Stimulated activated CD8-positive, alpha-beta memory T cell treated with anti-CD3 and anti-CD28 coated beads, Interleukin-15, amount 100 ng/mL, for 4 hours (primary cell): ENCODE measurements around the gene PTPRU.

Source experiments
- DNase-seq, 2 donors: peaks; one replicate each; pipeline ENCODE4 v3.0.0-alpha.2; 2020; ENCODE audit warnings: low read depth in 2 of 2

Gene PTPRU

DNA sequence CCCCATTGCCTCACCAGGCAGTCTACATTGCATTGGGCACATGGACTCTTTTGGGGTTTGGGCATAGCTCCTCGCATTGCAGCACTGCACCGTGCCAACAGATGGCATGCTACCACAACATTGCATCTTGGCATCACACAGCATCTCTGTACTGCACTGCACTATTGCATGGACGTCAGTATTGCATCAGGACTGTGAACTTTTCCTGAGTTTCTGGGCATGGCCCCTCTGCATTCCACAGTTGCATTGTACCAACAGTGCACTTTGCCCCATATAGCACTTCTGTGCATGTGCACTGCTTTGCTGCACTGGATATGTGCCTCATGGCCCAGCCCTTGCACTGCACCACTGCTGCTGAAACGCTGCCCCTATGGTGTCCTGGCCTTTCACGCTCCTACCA, 9.6 kb downstream of the PTPRU start:
- no peak for DNase-seq

DNA sequence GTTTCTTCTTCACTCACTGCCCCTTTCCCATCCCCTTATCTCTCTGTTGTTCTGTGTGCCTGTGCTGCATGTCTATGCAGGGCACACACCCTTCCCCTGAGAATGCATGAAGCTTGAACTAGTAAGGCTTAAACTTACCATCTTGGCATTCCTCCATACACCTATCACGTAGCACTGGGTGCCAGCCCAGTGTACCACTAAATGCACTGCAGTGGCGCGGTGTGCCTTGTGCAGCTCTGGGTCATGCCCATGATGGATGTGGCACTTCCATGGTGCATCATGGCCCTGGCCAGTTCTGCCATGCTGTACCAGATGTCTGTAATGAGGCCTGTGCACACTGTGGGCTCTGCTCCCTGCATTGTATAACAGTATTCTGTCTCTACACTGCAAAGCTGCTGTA, 10.7 kb downstream of the PTPRU start:
- no peak for DNase-seq

DNA sequence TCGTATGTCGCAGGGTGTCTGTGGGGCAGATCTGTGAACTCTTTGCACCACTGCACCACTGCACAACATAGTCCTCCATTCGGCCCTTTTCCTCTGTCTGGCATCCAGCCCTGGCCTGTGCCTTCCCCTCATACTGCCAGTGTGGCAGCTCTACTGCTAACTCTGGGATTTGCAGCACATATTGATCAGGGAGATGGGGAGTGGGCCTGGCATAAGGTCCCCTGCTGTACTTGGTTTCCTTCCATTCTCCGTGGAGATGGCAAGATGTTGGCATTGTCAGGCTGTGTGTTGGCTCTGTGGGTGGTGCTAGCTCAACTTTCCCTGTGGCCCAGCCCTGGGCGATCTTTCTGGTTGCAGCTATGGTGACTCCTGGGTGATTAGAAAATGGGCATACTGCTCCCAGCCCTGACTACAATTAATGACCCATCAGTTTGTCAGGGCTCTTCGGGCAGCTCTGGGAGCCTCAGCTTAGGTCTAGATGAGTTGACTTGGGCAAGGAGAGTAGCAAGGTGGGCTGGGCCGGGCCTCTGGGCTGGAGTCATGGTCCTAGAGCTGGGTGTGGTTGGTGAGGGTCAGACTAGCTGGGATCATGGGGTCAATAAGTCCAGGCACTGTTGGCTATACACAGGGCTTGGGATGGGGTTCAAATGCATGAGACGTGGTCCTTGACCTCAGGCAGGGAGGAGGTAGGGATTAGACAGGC, 11.4 kb downstream of the PTPRU start:
- no peak for DNase-seq

DNA sequence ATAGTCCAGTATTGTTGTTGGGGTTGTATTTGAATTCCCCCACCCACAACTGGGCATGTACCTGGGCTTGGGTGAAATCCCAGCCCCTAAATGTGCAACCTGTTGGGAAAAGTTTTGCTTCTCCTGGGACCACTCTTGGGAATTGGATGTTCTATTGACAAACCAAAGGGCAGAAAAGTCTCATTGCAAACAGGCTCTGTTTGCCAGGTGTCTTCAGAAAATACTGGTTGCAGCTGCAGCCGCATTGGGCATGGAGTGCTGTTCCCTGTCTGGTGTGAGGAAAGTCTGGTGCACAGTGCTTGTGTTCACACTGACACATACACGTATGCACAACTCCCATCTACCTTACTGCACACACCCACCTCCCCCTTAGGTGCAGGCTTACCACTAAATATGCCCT, 12.1 kb downstream of the PTPRU start:
- no peak for DNase-seq

DNA sequence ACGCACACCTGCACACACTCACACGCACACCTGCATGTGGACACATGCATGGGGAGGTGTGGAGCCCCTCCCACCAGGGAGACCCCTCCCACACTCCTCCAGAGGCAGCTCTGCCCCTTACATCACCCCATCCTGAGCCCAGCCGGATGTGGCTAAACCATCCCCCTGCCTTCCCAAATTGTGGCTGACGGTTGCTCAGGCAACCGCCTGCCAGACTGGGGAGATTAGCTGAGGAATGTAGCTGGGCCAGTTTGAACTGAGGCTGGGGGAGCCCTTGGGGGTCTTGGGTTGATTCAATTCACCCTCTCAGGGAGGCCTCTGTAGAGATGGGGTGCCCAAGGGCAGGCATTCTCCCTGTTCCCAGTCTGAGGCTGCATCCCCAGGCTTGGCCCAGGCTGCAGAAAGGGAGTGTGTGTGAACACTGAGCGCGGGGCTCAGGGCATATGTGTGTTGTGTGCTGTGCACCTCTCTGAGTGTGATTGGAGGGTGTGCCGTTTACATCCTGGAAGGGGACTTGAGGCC, 12.9 kb downstream of the PTPRU start:
- DNase-seq: no peak

DNA sequence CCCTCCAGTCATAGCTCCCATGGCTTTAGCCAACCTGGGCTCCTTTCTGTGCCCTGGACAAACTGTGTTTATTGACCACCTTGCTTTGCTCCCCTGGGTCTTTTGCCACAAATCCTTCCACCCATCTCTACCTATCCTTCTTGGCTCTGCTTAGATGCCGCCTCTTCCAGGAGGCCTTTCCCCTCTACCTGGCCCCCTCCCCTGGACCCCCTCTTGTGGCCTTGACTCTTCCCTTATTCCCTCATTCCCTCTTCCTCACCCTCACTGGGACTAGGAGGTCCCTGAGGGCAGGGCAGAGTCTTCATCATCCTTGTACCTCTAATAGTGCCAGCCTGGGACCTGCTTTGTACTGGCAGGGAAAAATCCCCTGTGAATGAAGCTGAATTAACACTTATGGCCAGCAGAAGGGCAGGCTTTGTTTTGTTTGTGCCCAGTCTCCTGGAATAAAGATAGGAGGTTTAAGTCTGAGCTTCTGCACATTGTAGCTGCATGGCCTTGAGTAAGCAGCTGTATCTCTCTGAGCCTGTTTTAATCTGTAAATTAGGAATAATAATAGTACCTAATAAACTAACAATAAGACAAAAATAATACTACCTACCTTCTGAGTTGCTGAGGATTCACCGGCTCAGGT, 13.7 kb downstream of the PTPRU start:
- DNase-seq: no peak

DNA sequence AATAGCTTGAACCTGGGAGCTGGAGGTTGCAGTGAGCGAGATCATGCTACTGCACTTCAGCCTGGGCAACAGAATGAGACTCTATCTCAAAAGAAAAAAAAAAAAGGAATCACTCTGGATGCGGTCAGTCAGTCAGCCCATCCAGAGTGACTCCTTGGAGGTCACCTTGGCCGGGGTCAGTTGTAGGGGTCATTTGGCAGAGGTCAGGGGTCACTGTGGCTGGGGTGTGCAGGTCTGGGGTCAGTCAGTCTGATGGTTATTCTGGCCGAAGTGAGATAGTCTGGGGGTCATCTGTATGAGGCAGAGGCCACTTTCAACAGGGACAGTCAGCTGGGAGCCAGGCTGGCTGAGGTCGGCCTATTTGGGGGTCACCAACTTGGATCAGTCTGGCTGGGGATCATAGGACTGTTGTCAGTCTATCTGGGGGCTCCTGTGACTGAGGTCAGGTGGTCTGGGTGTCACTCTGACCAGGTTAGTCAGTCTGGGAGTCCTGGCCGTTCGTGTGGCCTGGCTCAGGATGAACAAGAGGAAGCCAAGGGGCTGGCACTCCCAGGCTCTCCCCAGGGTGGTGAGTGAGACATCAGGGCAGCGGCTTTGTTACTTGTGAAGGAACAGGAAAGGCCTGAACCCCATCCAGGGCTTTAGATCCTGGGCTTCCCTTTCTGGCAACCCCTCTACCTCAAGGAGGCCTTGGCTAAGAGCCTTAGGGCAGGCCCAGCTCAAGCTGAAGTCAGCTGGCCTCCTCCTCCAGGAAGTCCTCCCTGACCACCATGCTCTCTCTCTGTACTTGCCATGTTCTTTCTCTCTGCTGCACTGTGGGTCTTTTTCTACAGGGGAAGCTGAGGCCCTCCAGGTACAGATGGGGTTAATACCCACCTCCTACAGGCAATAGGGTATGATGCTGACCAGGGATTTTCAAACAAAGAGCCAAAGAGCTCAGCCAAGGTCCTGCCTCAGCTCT, 15.1 kb downstream of the PTPRU start:
- no peak for DNase-seq

DNA sequence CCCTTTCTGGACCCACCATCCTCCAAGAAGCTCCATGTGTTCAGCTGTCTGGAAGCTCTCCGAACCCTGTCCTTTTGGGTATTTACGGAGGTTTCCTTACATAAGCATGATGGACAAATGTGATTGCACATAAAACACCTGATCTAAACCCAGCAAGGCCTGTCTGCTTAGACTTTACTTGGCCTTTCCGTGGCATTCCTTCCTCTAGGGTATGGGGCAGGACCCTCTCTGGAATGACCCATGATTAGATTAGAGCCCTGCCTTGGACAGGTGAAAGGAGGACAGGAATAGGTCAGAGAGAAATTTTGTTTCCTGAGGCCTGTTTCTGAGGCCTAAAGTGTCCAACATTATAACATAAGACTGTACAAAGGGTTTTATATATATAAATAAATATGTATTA, 16.9 kb downstream of the PTPRU start:
- no peak for DNase-seq

DNA sequence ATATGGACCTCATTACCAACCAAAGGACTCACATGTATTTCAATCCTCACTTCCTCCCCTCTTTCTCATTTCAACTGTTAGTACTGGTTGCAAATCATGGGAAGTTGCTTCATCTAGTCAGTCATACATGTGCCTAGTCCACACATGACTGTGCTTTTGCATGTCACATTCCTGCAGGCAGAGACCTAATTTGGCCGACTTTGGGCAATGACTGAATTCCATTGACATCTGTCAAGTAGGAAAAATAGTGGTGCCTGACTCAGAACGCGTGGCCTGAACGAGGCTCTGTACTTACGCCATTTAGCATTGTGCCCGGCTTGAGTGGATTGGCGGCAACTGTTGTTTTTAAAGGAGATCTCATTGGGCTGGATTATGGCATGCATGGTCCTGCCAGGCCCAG, 18.0 kb downstream of the PTPRU start:
- no peak for DNase-seq

DNA sequence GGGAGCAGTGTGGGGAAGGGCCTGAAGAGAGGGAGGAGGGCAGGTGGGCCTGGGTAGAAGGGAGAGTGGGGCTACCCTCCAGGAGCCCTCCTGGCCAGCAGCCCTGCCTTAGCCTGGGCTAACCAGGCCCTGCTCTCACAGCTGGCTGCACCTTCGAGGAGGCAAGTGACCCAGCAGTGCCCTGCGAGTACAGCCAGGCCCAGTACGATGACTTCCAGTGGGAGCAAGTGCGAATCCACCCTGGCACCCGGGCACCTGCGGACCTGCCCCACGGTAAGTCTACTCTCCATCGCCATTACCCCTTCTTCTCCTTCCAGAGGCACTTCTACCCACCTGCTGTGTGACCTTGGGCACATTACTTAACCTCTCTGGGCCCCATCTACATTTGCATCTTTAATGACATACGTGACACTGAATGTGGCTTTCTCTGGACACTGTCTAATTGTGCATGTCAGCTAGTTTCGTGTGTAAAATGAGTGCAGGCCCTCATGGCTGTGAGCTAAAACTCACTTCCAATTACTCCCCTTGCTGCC, 18.9 kb downstream of the PTPRU start:
- DNase-seq: no peak

DNA sequence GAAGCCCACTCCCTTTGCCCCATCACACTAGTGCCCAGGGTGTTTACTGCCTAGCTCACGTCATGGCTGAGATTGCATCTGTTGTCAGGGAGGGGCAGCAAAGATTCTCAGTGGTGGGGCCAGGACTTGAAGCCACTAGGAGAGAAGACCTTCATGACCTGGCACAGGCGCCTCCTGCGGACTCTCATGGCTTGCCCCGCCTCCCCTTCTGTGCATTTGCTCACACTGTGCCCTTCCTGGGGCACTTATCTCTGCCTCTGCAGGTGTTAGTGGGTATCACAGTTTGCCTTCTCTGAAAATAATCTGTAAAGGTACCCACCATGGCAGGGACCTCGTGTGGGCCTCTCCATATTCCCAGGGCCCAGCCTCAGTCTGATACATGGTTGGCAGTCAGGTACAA, 20.1 kb downstream of the PTPRU start:
- no peak for DNase-seq

DNA sequence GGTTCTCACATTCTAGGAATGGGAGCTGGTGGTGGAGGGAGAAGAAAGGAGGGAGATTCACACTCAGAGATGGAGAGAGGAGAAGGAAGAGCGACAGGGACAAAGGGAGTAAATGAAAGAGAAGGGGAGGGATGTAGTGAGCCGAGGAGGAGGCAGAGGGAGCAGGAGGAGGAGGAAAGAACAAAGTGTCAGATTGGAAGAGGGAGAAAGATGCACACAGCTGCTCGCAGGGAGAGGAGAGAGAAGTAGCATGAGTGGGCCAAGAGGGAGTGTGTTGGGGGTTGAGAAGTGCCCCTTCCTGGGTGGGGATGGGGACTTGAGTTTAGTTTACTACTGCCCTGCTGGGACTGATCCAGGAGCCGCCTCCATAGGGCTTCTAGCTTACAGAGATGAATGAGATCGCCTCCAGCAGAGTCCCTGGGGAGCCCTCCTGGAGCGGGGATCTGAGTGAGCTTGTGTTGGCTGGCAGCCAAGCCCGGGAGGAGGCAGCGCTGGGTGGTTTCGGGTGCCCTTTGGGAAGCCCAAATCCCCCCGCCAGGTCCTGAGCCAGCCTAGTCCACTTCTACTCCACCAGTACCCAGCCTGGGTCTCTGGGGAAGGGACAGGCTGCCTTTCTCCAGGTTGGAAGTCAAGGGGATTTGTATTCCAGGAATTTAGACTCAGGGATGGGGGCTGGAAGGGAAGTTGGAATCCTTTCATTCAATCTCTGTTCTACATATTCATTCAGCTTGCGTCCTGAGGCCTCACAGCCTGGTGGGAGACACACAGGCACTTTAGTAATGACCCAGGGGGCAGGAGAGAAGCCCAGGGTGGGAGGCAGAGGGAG, 20.9 kb downstream of the PTPRU start:
- DNase-seq: no peak

DNA sequence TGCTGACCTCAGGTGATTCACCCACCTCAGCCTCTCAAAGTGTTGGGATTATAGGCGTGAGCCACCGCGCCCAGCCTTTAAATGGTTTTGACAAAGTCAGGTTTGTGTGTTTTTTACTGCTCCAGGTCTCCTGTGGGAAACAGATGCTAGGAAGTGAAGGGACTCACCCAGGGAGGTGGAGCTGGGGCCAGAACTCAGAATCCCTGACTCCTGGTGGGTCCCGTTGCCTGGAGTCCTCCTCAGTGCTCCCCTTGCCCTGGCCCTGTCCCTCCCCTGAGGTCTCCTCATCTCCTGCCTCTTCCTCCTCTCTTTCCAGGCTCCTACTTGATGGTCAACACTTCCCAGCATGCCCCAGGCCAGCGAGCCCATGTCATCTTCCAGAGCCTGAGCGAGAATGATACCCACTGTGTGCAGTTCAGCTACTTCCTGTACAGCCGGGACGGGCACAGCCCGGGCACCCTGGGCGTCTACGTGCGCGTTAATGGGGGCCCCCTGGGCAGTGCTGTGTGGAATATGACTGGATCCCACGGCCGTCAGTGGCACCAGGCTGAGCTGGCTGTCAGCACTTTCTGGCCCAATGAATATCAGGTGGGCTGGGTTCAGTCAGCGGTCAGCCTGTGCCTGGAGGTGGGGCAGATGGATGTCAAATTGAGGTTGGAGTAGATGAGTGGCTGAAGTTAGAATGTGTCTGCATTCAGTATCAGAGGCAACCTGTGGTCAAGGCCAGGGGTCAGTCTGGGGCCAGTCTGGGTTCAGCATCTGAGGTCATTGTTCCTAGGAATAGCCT, 22.1 kb downstream of the PTPRU start:
- no peak for DNase-seq

DNA sequence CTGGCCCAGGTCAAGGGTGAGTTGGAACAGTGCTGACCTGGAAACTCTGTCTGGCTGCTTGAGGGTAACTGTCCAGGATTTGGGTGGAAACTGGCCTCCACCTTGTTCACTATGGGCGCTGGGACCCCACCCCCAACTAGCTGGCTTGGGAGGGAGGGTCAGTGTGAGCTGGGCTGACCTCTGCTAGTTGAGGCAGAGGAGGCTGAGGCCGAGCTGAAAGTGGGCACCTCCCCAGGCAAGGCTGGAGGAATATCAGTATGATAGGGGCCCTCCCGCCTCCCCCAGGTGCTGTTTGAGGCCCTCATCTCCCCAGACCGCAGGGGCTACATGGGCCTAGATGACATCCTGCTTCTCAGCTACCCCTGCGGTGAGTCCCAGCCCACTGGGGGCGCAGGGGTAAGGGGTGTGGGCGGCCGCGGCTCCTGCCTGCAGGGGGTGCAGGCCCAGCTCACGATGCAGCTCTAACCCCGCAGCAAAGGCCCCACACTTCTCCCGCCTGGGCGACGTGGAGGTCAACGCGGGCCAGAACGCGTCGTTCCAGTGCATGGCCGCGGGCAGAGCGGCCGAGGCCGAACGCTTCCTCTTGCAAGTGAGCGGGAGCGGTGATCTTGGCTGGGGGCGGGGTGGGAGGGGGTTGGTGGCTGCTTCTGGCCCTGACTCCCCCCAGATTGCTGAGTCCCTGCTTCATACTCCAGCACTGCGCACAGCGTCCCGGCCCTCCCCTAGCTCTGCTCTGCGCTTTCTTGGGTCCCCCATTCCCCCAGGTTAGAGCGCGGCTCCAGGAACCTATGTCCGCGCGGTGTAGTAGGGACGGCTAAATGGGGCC, 22.9 kb downstream of the PTPRU start:
- no peak for DNase-seq

DNA sequence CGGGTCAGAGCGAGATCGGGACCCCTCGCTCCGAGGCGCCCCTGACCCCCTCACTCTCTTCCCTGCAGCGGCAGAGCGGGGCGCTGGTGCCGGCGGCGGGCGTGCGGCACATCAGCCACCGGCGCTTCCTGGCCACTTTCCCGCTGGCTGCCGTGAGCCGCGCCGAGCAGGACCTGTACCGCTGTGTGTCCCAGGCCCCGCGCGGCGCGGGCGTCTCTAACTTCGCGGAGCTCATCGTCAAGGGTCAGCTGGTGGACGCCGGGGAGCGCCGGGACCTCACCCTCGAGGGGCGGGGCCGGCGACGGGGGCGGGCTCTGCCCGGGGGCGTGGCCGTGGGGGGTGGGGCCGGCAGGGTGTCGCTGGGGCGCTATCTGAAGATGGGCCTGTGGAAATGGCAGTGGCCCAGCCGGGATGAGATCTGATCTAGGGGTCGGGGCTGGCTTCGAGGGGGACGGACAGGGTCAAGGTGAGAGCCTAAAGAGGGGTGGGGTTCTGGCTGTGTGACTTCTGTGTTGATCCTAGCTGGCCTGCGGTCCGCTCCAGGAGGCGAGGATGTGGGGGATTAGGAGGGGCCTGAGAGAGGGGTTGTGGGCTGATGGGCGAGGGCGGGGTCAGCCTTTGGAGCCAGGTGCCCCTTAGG, 23.6 kb downstream of the PTPRU start:
- DNase-seq: no peak

DNA sequence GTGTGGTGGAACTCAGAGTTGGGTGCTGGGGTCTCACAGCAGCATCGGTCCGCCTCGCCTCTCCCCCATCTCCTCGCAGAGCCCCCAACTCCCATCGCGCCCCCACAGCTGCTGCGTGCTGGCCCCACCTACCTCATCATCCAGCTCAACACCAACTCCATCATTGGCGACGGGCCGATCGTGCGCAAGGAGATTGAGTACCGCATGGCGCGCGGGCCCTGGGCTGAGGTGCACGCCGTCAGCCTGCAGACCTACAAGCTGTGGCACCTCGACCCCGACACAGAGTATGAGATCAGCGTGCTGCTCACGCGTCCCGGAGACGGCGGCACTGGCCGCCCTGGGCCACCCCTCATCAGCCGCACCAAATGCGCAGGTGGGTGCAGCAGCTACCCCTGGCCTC, 24.2 kb downstream of the PTPRU start:
- no peak for DNase-seq

DNA sequence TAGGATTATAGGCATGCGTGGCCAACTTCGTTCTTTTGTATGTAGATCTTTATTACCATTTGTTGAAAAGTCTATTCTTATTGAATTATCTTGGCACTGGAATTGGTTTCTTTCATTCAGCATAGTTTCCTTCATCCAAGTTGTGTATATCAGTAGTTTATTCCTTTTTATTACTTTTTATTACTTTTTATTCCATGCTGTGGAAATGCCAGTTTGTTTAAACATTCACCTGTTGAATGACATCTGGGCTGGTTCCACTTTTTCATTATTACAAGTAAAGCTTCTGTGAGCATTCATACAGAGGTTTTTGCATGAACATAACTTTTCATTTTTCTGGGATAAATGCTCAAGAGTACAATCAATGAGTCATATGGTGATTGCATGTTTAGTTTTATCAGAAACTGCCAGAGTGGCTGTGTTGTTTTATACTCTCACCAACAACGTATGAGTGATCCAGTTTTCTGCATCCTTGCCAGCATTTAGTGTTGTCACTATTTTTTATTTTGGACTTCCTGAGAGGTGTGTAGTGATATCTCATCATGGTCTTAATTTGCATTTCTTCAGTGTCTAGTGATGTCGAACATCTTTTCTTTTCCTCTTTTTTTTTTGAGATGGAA, 28.6 kb downstream of the PTPRU start:
- no peak for DNase-seq

DNA sequence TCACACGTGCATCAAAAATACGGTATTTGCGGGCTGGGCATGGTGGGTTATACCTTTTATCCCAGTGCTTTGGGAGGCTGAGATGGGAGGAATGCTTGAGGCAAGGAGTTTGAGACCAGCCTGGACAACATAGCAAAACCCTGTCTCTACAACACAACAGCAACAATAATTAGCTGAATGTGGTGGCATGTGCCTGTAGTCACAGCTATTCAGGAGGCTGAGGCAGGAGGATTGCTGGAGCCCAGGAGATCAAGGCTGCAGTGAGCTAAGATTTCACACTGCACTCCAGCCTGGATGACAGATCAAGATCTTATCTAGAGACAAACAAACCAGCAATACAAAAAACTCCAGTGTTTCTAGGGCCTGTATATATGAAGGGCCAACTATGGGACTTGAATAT, 30.6 kb downstream of the PTPRU start:
- DNase-seq: no peak
